Neural cell (in vitro differentiated cells): Measurements from ENCODE around the gene MAGI2. TPM values are rescaled to one million over a fixed set of nuclear protein-coding genes. Genes with fewer than 3 reads are reported as not detected.

Experiments
- H2AFZ ChIP-seq: fragments of 200-600, 300-800 bp; sonication (generic), shearing (Covaris generic); 2 replicates; pipeline ENCODE4 v1.6.0; 2014; ENCODE audit warnings: low read depth, mild to moderate bottlenecking, antibody characterized with exemption, low read length, moderate library complexity
- H3F3A ChIP-seq: fragments of 200-600 bp; shearing (Covaris generic); 2 replicates; pipeline ENCODE4 v1.6.1; 2016; ENCODE audit warnings: mild to moderate bottlenecking, moderate library complexity, mixed read lengths, antibody characterized with exemption, low read length; ENCODE audit not compliant: insufficient read depth, poor library complexity, severe bottlenecking
- H3K27ac ChIP-seq: fragments of 200-600, 300-800 bp; sonication (generic), shearing (Covaris generic); 2 replicates; pipeline ENCODE4 v1.5.1; 2014; ENCODE audit warnings: mild to moderate bottlenecking, low read length, moderate library complexity
- H3K27me3 ChIP-seq: fragments of 300-800, 200-600 bp; sonication (generic), shearing (Covaris generic); 2 replicates; pipeline ENCODE4 v1.6.0; 2014; ENCODE audit warnings: mild to moderate bottlenecking, low read depth, low read length, moderate library complexity; ENCODE audit not compliant: insufficient read depth
- H3K36me3 ChIP-seq: fragments of 300-800, 200-600 bp; sonication (generic), shearing (Covaris generic); 2 replicates; pipeline ENCODE4 v1.5.1; 2014; ENCODE audit warnings: mild to moderate bottlenecking, antibody characterized with exemption, low read length, moderate library complexity; ENCODE audit not compliant: insufficient read depth
- H3K4me2 ChIP-seq: fragments of 300-800, 200-600 bp; sonication (generic), shearing (Covaris generic); 2 replicates; pipeline ENCODE4 v1.6.0; 2014; ENCODE audit warnings: mild to moderate bottlenecking, low read length
- H3K4me3 ChIP-seq: fragments of 300-800, 200-600 bp; sonication (generic), shearing (Covaris generic); 2 replicates; pipeline ENCODE4 v1.5.1; 2014; ENCODE audit warnings: mild to moderate bottlenecking, low read length, moderate library complexity
- H3K79me2 ChIP-seq: fragments of 200-600 bp; shearing (Covaris generic); replicated peaks from 2 replicates; pipeline ENCODE4 v1.6.0; 2014; ENCODE audit warnings: mild to moderate bottlenecking, low read length, moderate library complexity; ENCODE audit not compliant: insufficient read depth
- H3K9ac ChIP-seq: fragments of 300-800, 200-600 bp; sonication (generic), shearing (Covaris generic); 2 replicates; pipeline ENCODE4 v1.6.1; 2016; ENCODE audit warnings: mild to moderate bottlenecking, low read length, mixed read lengths
- H3K9me2 ChIP-seq: fragments of 200-600 bp; shearing (Covaris generic); 2 replicates; pipeline ENCODE4 v1.6.1; 2016; ENCODE audit warnings: mild to moderate bottlenecking, low read length, mixed read lengths; ENCODE audit not compliant: insufficient read depth
- H3K9me3 ChIP-seq: fragments of 200-600, 300-800 bp; sonication (generic), shearing (Covaris generic); 2 replicates; pipeline ENCODE4 v1.6.1; 2016; ENCODE audit warnings: mild to moderate bottlenecking, mixed run types, low read length, moderate library complexity, mixed read lengths
- H4K20me1 ChIP-seq: fragments of 200-600 bp; shearing (Covaris generic); 2 replicates; pipeline ENCODE4 v1.6.1; 2016; ENCODE audit warnings: mild to moderate bottlenecking, mixed run types; ENCODE audit not compliant: insufficient read depth
- CTCF ChIP-seq: fragments of 450-650 bp; IDR thresholded peaks from 2 replicates; pipeline ENCODE4 v1.5.1; 2014; ENCODE audit warnings: antibody characterized with exemption, mild to moderate bottlenecking, moderate library complexity; ENCODE audit not compliant: poor library complexity, severe bottlenecking
- EP300 ChIP-seq: fragments of 450-650 bp; conservative IDR thresholded peaks from 2 replicates; pipeline ENCODE4 v1.6.1; 2014; ENCODE audit warnings: antibody characterized with exemption, mild to moderate bottlenecking, moderate library complexity; ENCODE audit not compliant: poor library complexity, severe bottlenecking
- EZH2 ChIP-seq: fragments of 200-600, 300-800 bp; shearing (Covaris generic), sonication (generic); IDR thresholded peaks from 2 replicates; pipeline ENCODE4 v1.6.1; 2014; ENCODE audit warnings: antibody characterized with exemption, low read length, borderline replicate concordance, mild to moderate bottlenecking; ENCODE audit not compliant: insufficient read depth, poor library complexity, severe bottlenecking
- MXI1 ChIP-seq: fragments of 450-650 bp; conservative IDR thresholded peaks from 2 replicates; pipeline ENCODE4 v1.6.1; 2014; ENCODE audit warnings: antibody characterized with exemption, mild to moderate bottlenecking; ENCODE audit not compliant: poor library complexity, severe bottlenecking
- POLR2AphosphoS5 ChIP-seq: IDR thresholded peaks from 2 replicates; pipeline ENCODE4 v1.6.1; 2012
- RAD21 ChIP-seq: fragments of 450-650 bp; conservative IDR thresholded peaks from 2 replicates; pipeline ENCODE4 v1.6.1; 2014; ENCODE audit warnings: antibody characterized with exemption, mild to moderate bottlenecking, moderate library complexity
- REST ChIP-seq: IDR thresholded peaks from 2 replicates; pipeline ENCODE4 v1.6.1; 2012; ENCODE audit warnings: borderline replicate concordance
- SMC3 ChIP-seq: fragments of 450-650 bp; conservative IDR thresholded peaks from 2 replicates; pipeline ENCODE4 v1.6.1; 2014; ENCODE audit warnings: antibody characterized with exemption, mild to moderate bottlenecking, moderate library complexity; ENCODE audit not compliant: poor library complexity
- TAF1 ChIP-seq: IDR thresholded peaks from 2 replicates; pipeline ENCODE4 v1.6.1; 2012; ENCODE audit warnings: low read depth
- polyA plus RNA-seq: library from polyadenylated mRNA; depleted of rRNA; stranded (reverse); fragments of >200 nt; gene quantifications from 2 replicates; pipeline ENCODE4 v1.2.3, GENCODE V29; 2014

Gene MAGI2
- polyA plus RNA-seq, 1 donor from 2014 or later = 19.3 TPM

GRCh38 chr7:78161781-78162180, 1291.7 kb downstream of the MAGI2 start:
- no peak for TF ChIP-seq EZH2
- no peaks in the 10 kb centered on the region for H3K9me3 ChIP-seq
- H3K9me2 ChIP-seq = no peaks in the 10 kb centered on the region
- H3K4me2 ChIP-seq = no peak overlapping the region
- no peak overlapping the region for H2AFZ ChIP-seq
- no peaks in the 10 kb centered on the region for H4K20me1 ChIP-seq
- no peak overlapping the region for H3K9ac ChIP-seq
- no peaks in the 10 kb centered on the region for H3K79me2 ChIP-seq
- no peaks in the 10 kb centered on the region for H3K36me3 ChIP-seq
- no peaks in the 10 kb centered on the region for H3K27me3 ChIP-seq
- H3F3A ChIP-seq = no peaks in the 10 kb centered on the region
- H3K4me3 ChIP-seq = no peak overlapping the region
- no peak overlapping the region for H3K27ac ChIP-seq

- no peak overlapping the region for H2AFZ ChIP-seq
- H3F3A ChIP-seq = no peaks in the 10 kb centered on the region
- no peaks in the 10 kb centered on the region for H3K79me2 ChIP-seq
- H4K20me1 ChIP-seq = no peaks in the 10 kb centered on the region
- H3K9me2 ChIP-seq = no peaks in the 10 kb centered on the region
- H3K9ac ChIP-seq = no peak overlapping the region
- no peaks in the 10 kb centered on the region for H3K27me3 ChIP-seq
- no peaks in the 10 kb centered on the region for H3K9me3 ChIP-seq
- TF ChIP-seq CTCF = no peak
- no peak for TF ChIP-seq TAF1
- TF ChIP-seq MXI1 = no peak
- no peak for TF ChIP-seq RAD21
- TF ChIP-seq EZH2 = no peak
- no peak for TF ChIP-seq EP300
- no peak for TF ChIP-seq REST
- TF ChIP-seq SMC3 = no peak
- no peak for TF ChIP-seq POLR2AphosphoS5
- H3K27ac ChIP-seq = no peak overlapping the region
- no peak overlapping the region for H3K4me2 ChIP-seq
- H3K4me3 ChIP-seq = no peak overlapping the region
- H3K36me3 ChIP-seq = no peaks in the 10 kb centered on the region
Observed at GRCh38 chr7:78159545-78159944, 1293.9 kb downstream of the MAGI2 start.

GRCh38 chr7:78153285-78153684, 1300.2 kb downstream of the MAGI2 start:
- Histone ChIP-seq H3K4me2 (no peak overlapping the region), H3K9me3 (no peaks in the 10 kb centered on the region), H3K9me2 (no peaks in the 10 kb centered on the region), H4K20me1 (no peaks in the 10 kb centered on the region), H3K79me2 (no peaks in the 10 kb centered on the region), H3K27me3 (no peaks in the 10 kb centered on the region), H3K9ac (no peak overlapping the region), H2AFZ (no peak overlapping the region), H3K36me3 (peaks cover 16% of the 10 kb centered on the region), H3K4me3 (no peak overlapping the region), H3F3A (no peaks in the 10 kb centered on the region), H3K27ac (no peak overlapping the region)
- TF ChIP-seq EP300 = no peak
- no peak for TF ChIP-seq RAD21
- no peak for TF ChIP-seq POLR2AphosphoS5
- TF ChIP-seq MXI1 = no peak
- TF ChIP-seq CTCF = no peak
- TF ChIP-seq TAF1 = no peak
- TF ChIP-seq EZH2 = no peak
- TF ChIP-seq SMC3 = no peak
- TF ChIP-seq REST = no peak
